Suprapubic skin (tissue), 4 donors: ENCODE results near the gene EPS15.

Source experiments
- CTCF ChIP-seq, 2 donors: fragments of 200-600 bp in 1 of 2; fragments of 450-650 bp in 1 of 2; sonication (generic) in 1 of 2; IDR thresholded peaks; one replicate each; pipeline ENCODE4 v1.5.1; 2016 to 2019; ENCODE audit warnings: antibody characterized with exemption in 2 of 2, mild to moderate bottlenecking in 1 of 2, moderate library complexity in 1 of 2
- EP300 ChIP-seq: sonication (generic); formaldehyde crosslinking; IDR thresholded peaks from one replicate; pipeline ENCODE4 v1.6.1; 2017; ENCODE audit warnings: antibody characterized with exemption
- POLR2A ChIP-seq, 2 donors: fragments of 450-650 bp; IDR thresholded peaks; one replicate each; pipeline ENCODE4 v1.6.1; 2017; ENCODE audit warnings: antibody characterized with exemption in 2 of 2, mild to moderate bottlenecking in 2 of 2, moderate library complexity in 2 of 2
- POLR2AphosphoS5 ChIP-seq, 3 donors: sonication (generic); formaldehyde crosslinking; IDR thresholded peaks; one replicate each; pipeline ENCODE4 v1.6.1; 2017; ENCODE audit warnings: antibody characterized with exemption in 3 of 3

DNA sequence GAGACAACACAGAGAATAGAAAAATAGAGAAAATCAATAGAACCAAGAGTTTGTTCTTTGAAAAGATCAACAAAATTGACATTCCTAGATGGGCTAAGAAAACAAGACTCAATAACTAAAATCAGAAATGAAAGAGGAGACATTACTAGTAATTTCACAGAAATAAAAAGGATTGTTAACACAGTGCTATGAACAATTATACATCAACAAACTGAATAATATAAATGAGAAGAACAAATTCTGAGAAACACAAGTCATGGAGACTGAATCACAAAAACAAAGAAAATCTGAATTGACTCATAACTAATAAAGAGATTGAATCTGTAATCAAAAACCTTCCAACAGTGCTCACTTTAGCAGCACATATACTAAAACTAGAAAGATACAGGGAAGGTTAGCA lies 137.1 kb downstream of the EPS15 start:
- TF ChIP-seq CTCF (IDR thresholded peaks at IDR 0.05) (no peak), POLR2A (IDR thresholded peaks at IDR 0.05) (no peak), POLR2AphosphoS5 (IDR thresholded peaks at IDR 0.05) (no peak), EP300 (no peak)
